Progenitor cell of endocrine pancreas (in vitro differentiated cells): ENCODE measurements around the gene DISP3. TPM values are rescaled to one million over a fixed set of nuclear protein-coding genes. Genes with fewer than 3 reads are reported as not detected.

Source experiments
- DNase-seq: peaks from one replicate; pipeline ENCODE4 v3.0.0; 2021; ENCODE audit warnings: low spot score; ENCODE audit not compliant: unreplicated experiment
- H3K27ac Mint-ChIP-seq: 2 replicates; pipeline ENCODE4 v1.8.0; 2021; ENCODE audit warnings: mild to moderate bottlenecking, moderate library complexity, mixed read lengths
- H3K27me3 Mint-ChIP-seq: 2 replicates; pipeline ENCODE4 v1.8.0; 2021; ENCODE audit warnings: mixed read lengths
- H3K36me3 Mint-ChIP-seq: 2 replicates; pipeline ENCODE4 v1.8.0; 2022; ENCODE audit warnings: mixed read lengths; ENCODE audit not compliant: insufficient read depth
- H3K4me1 Mint-ChIP-seq: 2 replicates; pipeline ENCODE4 v1.8.0; 2021; ENCODE audit warnings: low read depth, mixed read lengths
- H3K4me3 Mint-ChIP-seq: 2 replicates; pipeline ENCODE4 v1.8.0; 2021; ENCODE audit warnings: low read depth, mild to moderate bottlenecking, moderate library complexity, mixed read lengths
- H3K9me3 Mint-ChIP-seq: 2 replicates; pipeline ENCODE4 v1.8.0; 2021; ENCODE audit warnings: low read depth, mixed read lengths
- CTCF ChIP-seq: fragments of 200-600 bp; sonication (generic); IDR thresholded peaks from one replicate; pipeline ENCODE4 v1.5.0; 2021; ENCODE audit warnings: antibody characterized with exemption, mild to moderate bottlenecking; ENCODE audit not compliant: unreplicated experiment
- total RNA-seq: library from RNA; stranded (reverse); gene quantifications from 2 replicates; pipeline ENCODE4 v1.2.1, GENCODE V29; 2021

The DISP3 gene
- total RNA-seq, 1 donor from 2014 or later, result 5.4 TPM

DNA sequence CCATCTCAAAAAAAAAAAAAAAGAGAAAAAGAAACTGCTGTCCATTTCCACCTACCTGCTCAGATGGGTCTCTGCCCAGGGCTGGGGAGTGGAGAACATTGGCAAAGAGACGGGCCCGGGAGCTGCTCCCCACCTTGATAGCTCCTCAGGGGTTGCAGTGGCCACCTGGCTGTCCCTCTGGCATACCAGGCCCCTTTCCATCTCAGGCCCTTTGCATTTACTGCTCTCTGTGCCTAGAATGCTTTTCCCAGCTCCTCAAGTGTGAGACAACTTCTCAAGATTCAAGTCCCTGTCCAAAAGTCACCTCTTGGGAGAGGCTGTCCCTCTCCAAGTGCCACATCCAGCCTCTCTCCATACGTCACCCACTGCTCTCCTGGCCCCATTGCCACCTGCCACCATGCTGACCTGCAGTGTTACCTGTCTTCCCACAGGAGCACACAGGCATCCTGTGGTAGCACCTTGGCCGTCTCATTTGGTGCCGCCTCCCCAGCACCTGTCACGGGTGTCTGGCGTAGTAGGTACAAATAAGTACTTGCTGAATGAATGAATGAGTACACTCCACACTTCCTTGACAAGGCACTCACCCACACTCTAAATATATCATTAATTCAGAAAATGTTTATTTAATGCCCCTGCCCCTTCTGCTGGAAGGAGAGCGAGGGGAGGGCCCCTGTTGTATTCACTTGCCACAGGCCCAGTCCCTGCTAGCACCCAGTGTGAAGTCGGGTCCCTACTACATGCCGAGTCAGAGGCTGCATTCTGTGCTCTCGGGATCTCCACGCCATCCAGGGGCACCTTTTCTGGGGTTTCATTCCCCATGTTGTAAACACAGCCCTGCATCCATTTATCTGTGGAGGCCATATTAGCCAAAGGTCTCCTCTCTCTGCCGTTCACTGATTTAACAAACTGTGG is 48.8 kb downstream of the DISP3 start:
- Mint-ChIP-seq H3K4me1 (no peaks in the 10 kb centered on the region), H3K4me3 (no peak overlapping the region), H3K27me3 (no peaks in the 10 kb centered on the region), H3K27ac (no peak overlapping the region), H3K36me3 (no peaks in the 10 kb centered on the region), H3K9me3 (no peaks in the 10 kb centered on the region)
- DNase-seq, result no peak
- no peak for TF ChIP-seq CTCF

DNA sequence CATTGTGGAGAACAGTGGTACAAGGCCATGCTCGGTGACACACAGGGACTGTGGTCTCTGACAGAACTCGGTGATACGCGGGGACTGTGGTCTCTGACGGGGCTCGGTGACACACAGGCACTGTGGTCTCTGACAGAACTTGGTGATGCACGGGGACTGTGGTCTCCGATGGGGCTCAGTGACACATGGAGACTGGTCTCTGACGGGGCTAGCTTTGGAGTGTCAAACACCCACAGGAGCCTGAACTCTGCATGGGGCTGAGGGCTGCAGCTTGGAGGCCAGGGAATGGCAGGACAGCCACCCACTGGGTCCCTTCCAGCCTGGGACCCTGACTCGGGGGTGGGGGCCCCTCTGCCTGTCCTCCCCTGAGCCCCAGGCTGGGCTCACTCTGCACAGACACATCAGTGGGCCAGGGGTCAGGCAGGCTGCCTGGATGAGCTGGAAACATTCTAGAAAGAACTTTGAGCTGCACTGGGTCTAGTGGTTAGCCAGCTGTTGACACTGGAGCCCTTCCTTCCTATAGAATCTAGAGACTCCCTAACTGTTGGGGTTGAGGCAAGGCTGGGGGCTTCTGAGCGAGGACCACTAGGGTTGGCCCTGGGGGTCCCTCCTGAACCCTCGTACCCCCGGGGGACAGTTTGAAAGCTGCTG is 49.8 kb downstream of the DISP3 start:
- DNase-seq, result no peak

DNA sequence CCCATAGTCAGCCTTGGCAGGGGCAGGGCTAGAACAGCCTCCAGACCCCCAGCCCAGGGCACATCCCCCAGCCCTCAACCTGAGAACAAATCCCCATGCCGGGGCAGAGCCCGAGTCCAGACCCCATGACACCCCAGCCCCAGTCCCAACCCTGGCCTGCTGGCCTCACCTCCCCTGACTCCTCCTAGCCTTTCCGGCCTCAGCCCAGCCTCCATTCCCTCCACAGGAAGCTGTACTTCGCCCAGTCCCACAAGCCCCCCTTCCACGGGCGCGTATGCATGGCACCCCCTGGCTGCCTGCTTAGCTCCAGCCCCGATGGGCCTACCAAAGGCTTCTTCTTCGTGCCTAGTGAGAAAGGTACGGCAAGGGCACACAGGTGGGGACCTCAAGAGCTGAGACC is 50.4 kb downstream of the DISP3 start:
- Mint-ChIP-seq H3K27ac (no peak overlapping the region), H3K4me1 (no peaks in the 10 kb centered on the region), H3K36me3 (no peaks in the 10 kb centered on the region), H3K27me3 (no peaks in the 10 kb centered on the region), H3K9me3 (no peaks in the 10 kb centered on the region), H3K4me3 (no peak overlapping the region)
- DNase-seq, result no peak
- TF ChIP-seq CTCF, result no peak

More for the DNA sequence above, 49.8 kb downstream of the DISP3 start:
- no peaks in the 10 kb centered on the region for H3K9me3 Mint-ChIP-seq
- H3K27ac Mint-ChIP-seq, result no peak overlapping the region
- TF ChIP-seq CTCF, result no peak
- no peaks in the 10 kb centered on the region for H3K36me3 Mint-ChIP-seq
- H3K27me3 Mint-ChIP-seq, result no peaks in the 10 kb centered on the region
- H3K4me1 Mint-ChIP-seq, result no peaks in the 10 kb centered on the region
- H3K4me3 Mint-ChIP-seq, result no peak overlapping the region

GRCh38 chr1:11529763-11530730 is 51.1 kb downstream of the DISP3 start:
- Mint-ChIP-seq H3K4me1 (no peaks in the 10 kb centered on the region), H3K36me3 (no peaks in the 10 kb centered on the region), H3K27ac (no peak overlapping the region), H3K4me3 (no peak overlapping the region), H3K9me3 (no peaks in the 10 kb centered on the region), H3K27me3 (no peaks in the 10 kb centered on the region)
- DNase-seq, result no peak
- no peak for TF ChIP-seq CTCF
